Astrocyte (in vitro differentiated cells and primary cell): ENCODE measurements around the gene ZNF775.

Experiments used
- EZH2 ChIP-seq: IDR thresholded peaks from 2 replicates; pipeline ENCODE4 v1.6.1; 2012; ENCODE audit warnings: mild to moderate bottlenecking, low read length, inconsistent platforms; ENCODE audit not compliant: insufficient read depth
- TF ChIP-seq, protein P1 (sequence below): IDR thresholded peaks from 2 replicates; pipeline ENCODE4 v1.5.1; 2011; ENCODE audit warnings: low read depth, mild to moderate bottlenecking, inconsistent platforms, low read length, moderate library complexity; ENCODE audit not compliant: insufficient read depth

DNA sequence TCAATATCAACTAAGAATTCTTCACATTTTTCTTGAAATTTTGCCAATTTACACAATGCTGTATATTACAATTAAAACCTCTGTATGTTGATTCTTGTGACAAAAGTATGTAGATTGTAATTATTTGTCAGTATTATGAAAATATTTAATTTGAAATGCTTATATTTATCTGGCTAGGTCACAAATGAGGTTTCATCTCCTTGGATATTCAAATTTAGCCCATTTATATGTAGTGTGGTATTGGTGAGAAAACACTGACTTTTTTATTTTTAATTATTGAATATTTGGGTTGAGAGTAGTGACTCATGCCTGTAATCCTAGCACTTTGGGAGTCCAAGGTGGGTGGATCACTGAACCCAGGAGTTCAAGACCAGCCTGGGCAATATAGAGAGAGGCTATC lies 34.8 kb upstream of the ZNF775 start:
- TF ChIP-seq, protein P1, sequence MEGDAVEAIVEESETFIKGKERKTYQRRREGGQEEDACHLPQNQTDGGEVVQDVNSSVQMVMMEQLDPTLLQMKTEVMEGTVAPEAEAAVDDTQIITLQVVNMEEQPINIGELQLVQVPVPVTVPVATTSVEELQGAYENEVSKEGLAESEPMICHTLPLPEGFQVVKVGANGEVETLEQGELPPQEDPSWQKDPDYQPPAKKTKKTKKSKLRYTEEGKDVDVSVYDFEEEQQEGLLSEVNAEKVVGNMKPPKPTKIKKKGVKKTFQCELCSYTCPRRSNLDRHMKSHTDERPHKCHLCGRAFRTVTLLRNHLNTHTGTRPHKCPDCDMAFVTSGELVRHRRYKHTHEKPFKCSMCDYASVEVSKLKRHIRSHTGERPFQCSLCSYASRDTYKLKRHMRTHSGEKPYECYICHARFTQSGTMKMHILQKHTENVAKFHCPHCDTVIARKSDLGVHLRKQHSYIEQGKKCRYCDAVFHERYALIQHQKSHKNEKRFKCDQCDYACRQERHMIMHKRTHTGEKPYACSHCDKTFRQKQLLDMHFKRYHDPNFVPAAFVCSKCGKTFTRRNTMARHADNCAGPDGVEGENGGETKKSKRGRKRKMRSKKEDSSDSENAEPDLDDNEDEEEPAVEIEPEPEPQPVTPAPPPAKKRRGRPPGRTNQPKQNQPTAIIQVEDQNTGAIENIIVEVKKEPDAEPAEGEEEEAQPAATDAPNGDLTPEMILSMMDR = no peak
- TF ChIP-seq EZH2 = no peak
